Measurements from ENCODE around the gene AOX1. TPM values are rescaled to one million over a fixed set of nuclear protein-coding genes. Genes with fewer than 3 reads are reported as not detected.
"Not testable (repeated sequence)": the region's sequence is repeated elsewhere in the genome, so short reads cannot be mapped to it uniquely, and the experiment has no call there.

Gene AOX1
- total RNA-seq, 2 experiments from 2014 or later, result 0.65 to 0.82 TPM

DNA sequence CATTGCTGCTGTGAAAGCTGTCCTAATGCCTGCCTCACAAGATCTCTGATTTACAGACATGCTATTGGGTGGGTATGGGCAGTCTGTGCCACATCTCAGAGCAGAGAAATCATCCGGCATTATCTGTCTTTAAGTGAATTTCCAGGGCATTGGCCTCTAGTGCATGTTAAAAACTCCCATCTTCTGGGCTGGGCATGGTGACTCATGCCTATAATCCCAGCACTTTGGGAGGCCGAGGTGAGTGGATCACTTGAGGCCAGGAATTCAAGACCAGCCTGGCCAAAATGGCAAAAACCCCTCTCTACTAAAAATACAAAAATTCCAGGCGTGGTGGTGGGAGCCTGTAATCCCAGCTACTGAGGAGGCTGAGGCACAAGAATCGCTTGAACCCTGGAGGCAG is 42.6 kb downstream of the AOX1 start:
- H3K27me3 Mint-ChIP-seq; POLR2A ChIA-PET; H3K36me3 Mint-ChIP-seq (ENCODE audit: low read depth); H3K27ac Mint-ChIP-seq; intact Hi-C loops (cut with DNase I, micrococcal nuclease); ATAC-seq; CTCF ChIA-PET; H3K4me1 Mint-ChIP-seq; H3K4me3 Mint-ChIP-seq; DNase-seq; H3K9me3 Mint-ChIP-seq (ENCODE audit: low read depth): not testable (repeated sequence)

DNA sequence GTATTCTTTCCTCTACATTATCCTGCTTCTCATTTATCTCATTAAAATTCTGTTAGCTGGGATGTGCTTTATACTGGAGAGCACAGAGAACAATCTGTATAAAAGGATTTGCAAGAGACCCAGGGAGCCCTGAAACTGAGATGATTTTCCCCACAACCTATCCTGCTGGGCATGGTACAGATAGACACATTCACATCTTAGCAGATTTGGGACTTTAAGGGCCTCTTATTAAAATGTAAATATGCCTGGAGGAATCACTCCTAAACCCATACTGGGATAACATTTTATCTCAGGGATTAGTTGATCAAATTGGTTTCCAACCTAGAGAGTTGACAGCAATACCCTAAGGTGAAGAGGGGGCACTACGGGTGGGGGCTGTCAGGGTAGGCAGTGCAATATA is 45.5 kb downstream of the AOX1 start:
- Mint-ChIP-seq H3K4me1 (no peaks in the 10 kb centered on the region), H3K27me3 (peaks cover 9% of the 10 kb centered on the region), H3K4me3 (no peak overlapping the region), H3K36me3 (ENCODE audit: low read depth) (no peaks in the 10 kb centered on the region), H3K9me3 (ENCODE audit: low read depth) (peaks cover 3% of the 10 kb centered on the region), H3K27ac (no peak overlapping the region)
- no peak for ATAC-seq
- intact Hi-C loops (cut with DNase I, micrococcal nuclease), result no loop called here
- no peak for DNase-seq
- POLR2A ChIA-PET, result no interaction called here
- CTCF ChIA-PET, result no interaction called here

DNA sequence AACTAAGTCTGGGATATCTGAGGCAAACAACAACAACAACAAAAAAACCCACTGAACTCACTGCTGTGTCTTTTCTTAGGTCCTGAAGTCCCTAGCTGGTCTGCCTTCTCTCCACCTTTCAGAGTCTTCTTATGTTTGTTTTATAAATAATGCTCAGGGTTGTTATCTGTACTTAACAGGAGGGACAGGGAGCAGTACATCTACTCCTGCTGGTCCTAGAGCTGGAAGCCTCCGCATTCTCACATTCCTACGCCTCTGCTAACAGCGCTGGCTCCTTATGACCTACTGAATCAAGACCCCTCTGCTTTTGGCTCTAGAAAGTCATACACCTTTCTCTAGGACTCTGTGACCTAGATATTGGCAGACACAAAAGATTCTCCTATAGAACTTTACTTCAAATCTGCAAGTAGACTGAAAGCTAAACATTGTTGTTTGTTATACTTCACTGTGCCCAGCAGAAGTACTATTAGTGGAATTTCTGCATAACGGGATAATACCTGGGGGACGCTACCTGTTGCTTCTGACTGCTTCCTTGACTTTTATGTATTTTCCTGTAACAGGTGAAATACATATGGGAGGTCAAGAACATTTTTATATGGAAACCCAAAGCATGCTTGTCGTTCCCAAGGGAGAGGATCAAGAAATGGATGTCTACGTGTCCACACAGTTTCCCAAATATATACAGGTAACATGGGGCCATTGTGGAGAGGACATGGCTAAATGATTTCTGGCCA is 48.6 kb downstream of the AOX1 start:
- intact Hi-C loops (cut with DNase I, micrococcal nuclease), result no loop called here
- Mint-ChIP-seq H3K36me3 (ENCODE audit: low read depth) (no peaks in the 10 kb centered on the region), H3K27ac (no peak overlapping the region), H3K27me3 (peaks cover 10% of the 10 kb centered on the region), H3K9me3 (ENCODE audit: low read depth) (peaks cover 3% of the 10 kb centered on the region), H3K4me3 (no peak overlapping the region), H3K4me1 (no peaks in the 10 kb centered on the region)
- ChIA-PET POLR2A (no interaction called here), CTCF (no interaction called here)
- DNase-seq (no peak), ATAC-seq (no peak)

DNA sequence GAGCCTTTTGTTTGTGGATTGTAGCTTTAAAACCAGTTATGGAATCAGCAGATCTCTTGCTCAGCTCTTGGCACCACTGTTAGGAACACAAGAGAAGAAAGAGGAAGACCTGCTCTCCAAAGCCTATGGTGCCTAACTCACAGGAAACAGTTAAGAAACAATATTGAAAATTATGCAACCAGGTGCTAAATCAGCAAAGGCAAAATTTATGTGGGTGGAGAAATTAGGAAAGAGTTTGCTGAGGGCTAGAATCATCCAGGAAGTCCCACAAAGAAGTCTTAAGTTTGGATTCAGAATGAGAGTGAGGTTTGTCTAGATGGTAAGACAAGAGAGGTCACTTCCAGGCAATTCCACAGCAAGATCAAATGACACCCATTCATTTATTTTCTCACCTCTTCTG is 49.4 kb downstream of the AOX1 start:
- Mint-ChIP-seq H3K4me3 (no peak overlapping the region), H3K4me1 (no peaks in the 10 kb centered on the region), H3K27ac (no peak overlapping the region), H3K27me3 (peaks cover 10% of the 10 kb centered on the region), H3K9me3 (ENCODE audit: low read depth) (peaks cover 3% of the 10 kb centered on the region), H3K36me3 (ENCODE audit: low read depth) (no peaks in the 10 kb centered on the region)
- intact Hi-C loops (cut with DNase I, micrococcal nuclease), result no loop called here
- ChIA-PET CTCF (no interaction called here), POLR2A (no interaction called here)
- ATAC-seq, result no peak
- no peak for DNase-seq

DNA sequence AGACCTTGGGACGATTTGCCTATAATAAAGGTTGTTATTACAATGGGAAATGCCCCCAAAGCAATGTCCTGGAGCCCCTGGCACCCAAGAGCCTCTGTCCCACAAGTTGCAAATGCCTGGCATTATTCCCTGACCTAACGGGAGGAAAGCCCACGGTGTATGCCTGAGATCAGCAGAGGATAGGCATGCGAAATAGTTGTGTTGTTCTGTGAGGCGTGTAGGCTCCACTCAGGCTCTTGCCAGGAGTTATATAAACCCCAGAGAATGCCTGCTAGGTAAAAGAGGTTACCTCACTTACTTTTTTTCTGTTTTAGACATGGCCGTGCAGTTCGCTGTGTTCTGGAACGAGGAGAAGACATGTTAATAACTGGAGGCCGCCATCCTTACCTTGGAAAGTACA is 52.1 kb downstream of the AOX1 start:
- intact Hi-C loops (cut with DNase I, micrococcal nuclease), result no loop called here
- no peak for ATAC-seq
- H3K27ac Mint-ChIP-seq, result no peak overlapping the region
- POLR2A ChIA-PET, result no interaction called here
- H3K4me1 Mint-ChIP-seq, result no peaks in the 10 kb centered on the region
- H3K9me3 Mint-ChIP-seq (ENCODE audit: low read depth), result peaks cover 3% of the 10 kb centered on the region
- no peak for DNase-seq
- H3K36me3 Mint-ChIP-seq (ENCODE audit: low read depth), result no peaks in the 10 kb centered on the region
- no peak overlapping the region for H3K4me3 Mint-ChIP-seq
- peaks cover 10% of the 10 kb centered on the region for H3K27me3 Mint-ChIP-seq
- CTCF ChIA-PET, result no interaction called here

DNA sequence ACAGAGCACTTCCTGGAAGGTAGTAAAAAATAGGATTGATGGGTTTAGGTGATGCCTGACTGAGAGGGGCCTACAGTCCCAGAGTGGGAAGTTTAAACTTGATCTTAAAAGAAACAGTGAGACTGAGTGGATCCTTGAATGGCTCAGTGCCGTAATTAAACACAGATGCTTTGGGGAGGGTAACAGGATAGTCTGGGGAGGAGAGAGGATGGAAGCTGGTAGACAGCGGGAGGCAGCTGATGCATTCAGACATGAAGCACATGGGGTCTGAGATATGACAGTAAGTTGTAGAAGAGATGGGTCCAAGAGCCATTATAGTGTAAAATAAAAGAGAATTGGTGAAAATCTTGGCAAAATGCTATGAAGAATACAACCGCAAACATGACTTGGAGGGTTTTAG is 54.4 kb downstream of the AOX1 start:
- Mint-ChIP-seq H3K36me3 (ENCODE audit: low read depth) (no peaks in the 10 kb centered on the region), H3K27ac (no peak overlapping the region), H3K4me1 (no peaks in the 10 kb centered on the region), H3K27me3 (peaks cover 7% of the 10 kb centered on the region), H3K4me3 (no peak overlapping the region), H3K9me3 (ENCODE audit: low read depth) (no peaks in the 10 kb centered on the region)
- DNase-seq, result no peak
- intact Hi-C loops (cut with DNase I, micrococcal nuclease), result no loop called here
- ATAC-seq, result no peak
- ChIA-PET CTCF (interaction anchor here (0.9 kb wide), 1 partner anchor 11 kb away, joined by 3 read pairs; no protein-coding TSS in a partner anchor), POLR2A (interaction anchor here (0.5 kb wide), 1 partner anchor 700 kb away, joined by 3 read pairs; no protein-coding TSS in a partner anchor)

DNA sequence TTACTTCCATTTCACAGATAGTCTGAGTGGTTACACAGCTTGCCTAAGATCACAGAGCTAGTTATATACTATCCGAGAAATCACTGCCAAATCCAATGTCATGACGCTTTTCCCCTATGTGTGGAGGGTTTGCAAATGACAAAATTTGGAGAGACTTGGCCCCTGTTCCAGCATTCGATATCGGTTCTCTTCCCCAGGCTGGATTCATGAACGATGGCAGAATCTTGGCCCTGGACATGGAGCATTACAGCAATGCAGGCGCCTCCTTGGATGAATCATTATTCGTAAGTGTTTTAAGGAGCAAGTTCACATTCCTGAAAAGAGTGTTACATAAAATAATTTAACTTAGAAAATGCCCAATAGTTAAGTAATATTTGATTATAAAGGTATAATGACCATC is 55.1 kb downstream of the AOX1 start:
- ChIA-PET CTCF (interaction anchor here (0.6 to 0.9 kb wide), 3 partner anchors 10 to 45 kb away, joined by 3 to 5 read pairs (median 3); no protein-coding TSS in a partner anchor), POLR2A (no interaction called here)
- Mint-ChIP-seq H3K27me3 (peaks cover 5% of the 10 kb centered on the region), H3K27ac (no peak overlapping the region), H3K9me3 (ENCODE audit: low read depth) (no peaks in the 10 kb centered on the region), H3K36me3 (ENCODE audit: low read depth) (no peaks in the 10 kb centered on the region), H3K4me1 (no peaks in the 10 kb centered on the region), H3K4me3 (no peak overlapping the region)
- intact Hi-C loops (cut with DNase I, micrococcal nuclease), result no loop called here
- ATAC-seq (no peak), DNase-seq (no peak)

DNA sequence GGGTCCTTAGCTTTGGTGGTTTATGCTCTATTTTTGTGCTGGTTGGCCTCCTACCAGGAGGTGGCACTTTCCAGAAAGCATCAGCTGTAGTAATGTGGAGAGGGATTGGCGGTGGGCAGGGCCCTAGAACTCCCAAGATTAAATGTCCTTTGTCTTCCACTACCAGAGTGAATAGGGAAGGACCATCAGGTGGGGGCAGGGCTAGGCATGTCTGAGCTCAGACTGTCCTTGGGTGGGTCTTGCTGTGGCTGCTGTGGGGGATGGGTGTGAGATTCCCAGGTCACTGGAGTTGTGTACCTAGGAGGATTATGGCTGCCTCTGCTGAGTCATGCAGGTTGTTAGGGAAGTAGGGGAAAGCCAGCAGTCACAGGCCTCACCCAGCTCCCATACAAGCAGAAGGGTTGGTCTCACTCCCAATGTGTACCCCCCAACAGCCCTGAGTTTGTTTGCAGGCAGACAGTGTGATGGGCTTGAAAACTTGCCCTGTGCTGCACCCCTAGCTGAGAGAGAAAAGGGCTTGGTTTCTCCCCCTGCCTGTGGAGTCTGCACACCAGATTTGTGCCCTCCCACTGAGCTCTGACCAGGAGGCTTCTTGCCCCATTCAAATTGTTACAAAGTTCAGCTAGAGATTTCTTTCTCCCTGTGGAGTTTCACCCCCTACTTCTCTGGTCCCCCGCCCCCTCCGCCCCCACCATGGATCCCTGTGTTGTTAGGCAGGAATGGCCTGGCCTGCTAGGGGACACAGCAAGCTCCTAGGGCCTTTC is 62.9 kb downstream of the AOX1 start:
- ATAC-seq; H3K4me1 Mint-ChIP-seq; H3K36me3 Mint-ChIP-seq (ENCODE audit: low read depth); H3K27me3 Mint-ChIP-seq; H3K27ac Mint-ChIP-seq; H3K9me3 Mint-ChIP-seq (ENCODE audit: low read depth); H3K4me3 Mint-ChIP-seq; POLR2A ChIA-PET; DNase-seq; intact Hi-C loops (cut with DNase I, micrococcal nuclease): not testable (repeated sequence)
- CTCF ChIA-PET, result interaction anchor here (1.3 to 1.4 kb wide), 2 partner anchors 10 to 87 kb away, joined by 3 to 5 read pairs; no protein-coding TSS in a partner anchor

DNA sequence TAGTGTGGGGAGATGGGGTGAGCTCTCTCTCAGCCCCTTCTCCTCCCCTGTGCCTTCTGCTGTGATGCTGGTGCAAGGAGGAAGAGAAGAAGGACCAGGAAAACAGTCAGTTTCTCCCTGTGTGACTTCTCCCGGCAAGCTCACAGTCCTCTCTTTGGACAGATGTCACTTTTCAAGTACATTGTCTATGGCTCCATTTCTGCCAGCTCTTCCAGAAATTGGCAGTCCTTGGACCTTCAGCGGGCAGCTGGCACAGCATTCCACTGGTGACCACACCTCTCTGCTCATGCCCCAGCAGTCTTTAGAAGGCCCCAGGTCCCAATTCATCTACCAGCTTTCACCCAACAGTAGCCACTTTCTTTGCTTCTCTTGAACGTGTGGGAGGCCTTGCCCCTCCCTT is 63.9 kb downstream of the AOX1 start:
- Mint-ChIP-seq H3K4me1 (no peaks in the 10 kb centered on the region), H3K27me3 (peaks cover 4% of the 10 kb centered on the region), H3K9me3 (ENCODE audit: low read depth) (no peaks in the 10 kb centered on the region), H3K4me3 (no peak overlapping the region), H3K36me3 (ENCODE audit: low read depth) (no peaks in the 10 kb centered on the region), H3K27ac (no peak overlapping the region)
- intact Hi-C loops (cut with DNase I, micrococcal nuclease), result no loop called here
- CTCF ChIA-PET, result interaction anchor here (1.6 kb wide), 1 partner anchor 126 kb away, joined by 3 read pairs; no protein-coding TSS in a partner anchor
- no peak for DNase-seq
- no peak for ATAC-seq
- POLR2A ChIA-PET, result no interaction called here

DNA sequence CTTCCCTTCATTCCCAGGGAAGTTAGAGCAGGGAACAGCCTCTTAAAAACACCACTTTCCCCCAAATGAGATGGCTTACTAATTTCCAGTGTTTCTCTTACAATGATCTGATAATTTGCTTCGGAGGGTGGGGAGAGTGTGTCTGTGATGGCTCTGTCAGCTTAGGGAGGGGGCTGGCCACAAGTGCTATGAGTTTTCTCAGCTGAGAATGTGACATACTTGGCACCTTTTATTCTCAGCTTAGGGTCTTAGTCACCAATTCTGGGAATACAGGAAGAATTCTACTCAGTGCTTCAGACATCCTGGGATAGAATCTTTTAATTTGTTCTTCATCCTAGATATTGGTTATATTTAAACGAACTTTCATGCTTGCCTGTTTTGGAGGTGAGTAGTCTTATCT is 64.4 kb downstream of the AOX1 start:
- POLR2A ChIA-PET, result no interaction called here
- Mint-ChIP-seq H3K9me3 (ENCODE audit: low read depth) (no peaks in the 10 kb centered on the region), H3K4me3 (no peak overlapping the region), H3K27me3 (peaks cover 4% of the 10 kb centered on the region), H3K27ac (no peak overlapping the region), H3K36me3 (ENCODE audit: low read depth) (no peaks in the 10 kb centered on the region), H3K4me1 (no peaks in the 10 kb centered on the region)
- DNase-seq (no peak), ATAC-seq (no peak)
- CTCF ChIA-PET, result interaction anchor here (0.6 to 1.6 kb wide), 2 partner anchors 9 to 127 kb away, joined by 3 read pairs; no protein-coding TSS in a partner anchor
- intact Hi-C loops (cut with DNase I, micrococcal nuclease), result no loop called here

DNA sequence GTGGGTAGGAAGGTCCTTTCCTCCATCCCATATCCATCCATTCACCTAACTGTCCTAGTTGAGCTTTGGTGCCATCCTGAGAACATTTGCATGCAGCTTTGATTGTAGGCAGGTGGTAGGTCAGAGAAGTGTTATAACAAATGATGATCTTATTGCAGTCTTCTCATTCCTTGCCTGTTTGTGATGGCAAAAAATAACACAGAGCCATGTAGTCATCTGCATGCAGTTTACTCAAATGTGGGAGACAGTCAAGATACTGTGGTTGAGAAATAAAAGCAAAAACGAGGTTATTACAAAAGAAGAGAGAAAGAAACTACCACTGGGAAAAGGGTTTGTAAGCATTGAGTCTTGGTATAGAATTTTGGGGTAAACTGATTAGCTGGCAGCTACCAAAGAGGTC is 66.3 kb downstream of the AOX1 start:
- CTCF ChIA-PET, result no interaction called here
- POLR2A ChIA-PET, result no interaction called here
- Mint-ChIP-seq H3K4me3 (no peak overlapping the region), H3K36me3 (ENCODE audit: low read depth) (no peaks in the 10 kb centered on the region), H3K27me3 (peaks cover 6% of the 10 kb centered on the region), H3K9me3 (ENCODE audit: low read depth) (no peaks in the 10 kb centered on the region), H3K27ac (no peak overlapping the region), H3K4me1 (no peaks in the 10 kb centered on the region)
- intact Hi-C loops (cut with DNase I, micrococcal nuclease), result no loop called here
- DNase-seq, result no peak
- no peak for ATAC-seq

DNA sequence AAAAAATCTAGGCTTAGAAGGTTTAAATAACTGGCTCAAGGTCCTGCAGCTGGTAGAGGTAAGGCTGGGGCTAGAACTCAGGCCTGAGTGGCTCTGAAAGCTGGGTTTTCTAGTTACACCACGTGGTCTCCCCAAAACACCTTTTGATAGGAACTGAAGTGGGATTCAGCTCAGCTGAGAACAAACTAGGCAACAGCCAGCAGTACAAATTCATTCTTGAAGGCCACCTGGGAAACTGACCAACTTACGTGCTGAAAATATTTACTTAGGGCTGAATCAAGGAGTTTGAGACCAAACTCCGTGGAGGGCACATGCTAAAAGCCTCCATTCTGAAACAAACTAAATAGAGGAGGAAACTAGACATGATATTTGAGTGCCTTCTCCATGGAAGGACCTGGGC is 67.2 kb downstream of the AOX1 start:
- Mint-ChIP-seq H3K27me3 (peaks cover 6% of the 10 kb centered on the region), H3K36me3 (ENCODE audit: low read depth) (no peaks in the 10 kb centered on the region), H3K27ac (no peak overlapping the region), H3K4me1 (no peaks in the 10 kb centered on the region), H3K9me3 (ENCODE audit: low read depth) (no peaks in the 10 kb centered on the region), H3K4me3 (no peak overlapping the region)
- no peak for DNase-seq
- no peak for ATAC-seq
- ChIA-PET POLR2A (no interaction called here), CTCF (interaction anchor here (0.8 kb wide), 1 partner anchor 355 kb away, joined by 3 read pairs; no protein-coding TSS in a partner anchor)
- intact Hi-C loops (cut with DNase I, micrococcal nuclease), result no loop called here

All from activated CD4-positive, alpha-beta T cell treated with anti-CD3 and anti-CD28 coated beads for 36 hours (primary cell).